Measurements from ENCODE around the gene SEMA3G. TPM values are rescaled to one million over a fixed set of nuclear protein-coding genes. Genes with fewer than 3 reads are reported as not detected.

The SEMA3G gene
- total RNA-seq, 1 experiment from 2014 or later: 1.6 TPM

GRCh38 chr3:52468336-52468735 lies 23.4 kb upstream of the SEMA3G start:
- no peak for TF ChIP-seq ELF4 (CRISPR knock-in tag; IDR thresholded peaks at IDR 0.05; ENCODE audit: low read depth)
- Mint-ChIP-seq H3K27ac (0 out of 2 replicates have a peak overlapping the region, but pooled peaks have one; percentile 19), H3K27me3 (ENCODE audit: low read depth) (no peaks in the 10 kb centered on the region), H3K4me3 (no peak overlapping the region), H3K4me1 (no peaks in the 10 kb centered on the region), H3K9me3 (no peaks in the 10 kb centered on the region), H3K36me3 (peaks cover 28% of the 10 kb centered on the region)
- ChIA-PET POLR2A (no interaction called here), CTCF (interaction anchor here (0.6 kb wide), 2 partner anchors 207 to 386 kb away, joined by 3 to 5 read pairs; no protein-coding TSS in a partner anchor)
- DNase-seq (ENCODE audit: low spot score) (no peak), ATAC-seq (no peak)

- Mint-ChIP-seq H3K36me3 (peaks cover 42% of the 10 kb centered on the region), H3K4me1 (no peaks in the 10 kb centered on the region; the same call in 1 of the 2 replicates), H3K27me3 (ENCODE audit: low read depth) (no peaks in the 10 kb centered on the region), H3K9me3 (no peaks in the 10 kb centered on the region), H3K27ac (no peak overlapping the region), H3K4me3 (no peak overlapping the region)
- ChIA-PET CTCF (no interaction called here), POLR2A (no interaction called here)
- DNase-seq (ENCODE audit: low spot score): no peak
- ATAC-seq: no peak
- no peak for TF ChIP-seq ZNF423 (CRISPR knock-in tag; IDR thresholded peaks at IDR 0.05)
- no peak for TF ChIP-seq MLX (CRISPR knock-in tag; IDR thresholded peaks at IDR 0.05)
- no peak for TF ChIP-seq FOXJ3 (CRISPR knock-in tag; IDR thresholded peaks at IDR 0.05; ENCODE audit: borderline replicate concordance)
- no peak for TF ChIP-seq GRHL2 (CRISPR knock-in tag; IDR thresholded peaks at IDR 0.05; ENCODE audit: insufficient replicate concordance, severe bottlenecking)
- no peak for TF ChIP-seq ERG (CRISPR knock-in tag; IDR thresholded peaks at IDR 0.05)
- no peak for TF ChIP-seq SMAD4 (CRISPR knock-in tag; IDR thresholded peaks at IDR 0.05)
- no peak for TF ChIP-seq ZNF281 (CRISPR knock-in tag; IDR thresholded peaks at IDR 0.05)
- no peak for TF ChIP-seq IRF2 (CRISPR knock-in tag; IDR thresholded peaks at IDR 0.05; ENCODE audit: borderline replicate concordance, low read depth)
- no peak for TF ChIP-seq ATF1 (CRISPR knock-in tag; IDR thresholded peaks at IDR 0.05)
- TF ChIP-seq ZBTB21 (CRISPR knock-in tag; IDR thresholded peaks at IDR 0.05; ENCODE audit: borderline replicate concordance): no peak
- no peak for TF ChIP-seq CREM (CRISPR knock-in tag; IDR thresholded peaks at IDR 0.05)
- no peak for TF ChIP-seq ARID4B (CRISPR knock-in tag; IDR thresholded peaks at IDR 0.05; ENCODE audit: borderline replicate concordance)
- TF ChIP-seq CDX4 (CRISPR knock-in tag; IDR thresholded peaks at IDR 0.05; ENCODE audit: borderline replicate concordance): no peak
- TF ChIP-seq ZSCAN18 (CRISPR knock-in tag; IDR thresholded peaks at IDR 0.05): no peak
- TF ChIP-seq ESRRA (CRISPR knock-in tag; IDR thresholded peaks at IDR 0.05; ENCODE audit: borderline replicate concordance): no peak
- no peak for TF ChIP-seq ZNF263 (CRISPR knock-in tag; IDR thresholded peaks at IDR 0.05; ENCODE audit: low read depth)
Observed at GRCh38 chr3:52463416-52463815, 18.5 kb upstream of the SEMA3G start.
